Inferior parietal cortex (tissue), 1 donor: ENCODE data around the gene LPCAT1.

Experiments
- DNase-seq: peaks from one replicate; pipeline ENCODE4 v3.0.0-alpha.2; 2016; ENCODE audit errors: extremely low spot score

Gene LPCAT1

GRCh38 chr5:1444361-1445189 is 79.2 kb downstream of the LPCAT1 start:
- no peak for DNase-seq

GRCh38 chr5:1443991-1444360 is 79.8 kb downstream of the LPCAT1 start:
- DNase-seq, result no peak

GRCh38 chr5:1443171-1443570 is 80.6 kb downstream of the LPCAT1 start:
- no peak for DNase-seq

- DNase-seq, result no peak
Observed at GRCh38 chr5:1442222-1443145, 81.3 kb downstream of the LPCAT1 start.

GRCh38 chr5:1441166-1441865 is 82.4 kb downstream of the LPCAT1 start:
- no peak for DNase-seq

GRCh38 chr5:1440098-1440493 is 83.7 kb downstream of the LPCAT1 start:
- DNase-seq, result no peak

- DNase-seq, result no peak
Observed at GRCh38 chr5:1439388-1440097, 84.2 kb downstream of the LPCAT1 start.

- no peak for DNase-seq
Observed at GRCh38 chr5:1438871-1439270, 84.9 kb downstream of the LPCAT1 start.

- no peak for DNase-seq
Observed at GRCh38 chr5:1437876-1438559, 85.7 kb downstream of the LPCAT1 start.

GRCh38 chr5:1437226-1437829 is 86.4 kb downstream of the LPCAT1 start:
- DNase-seq, result no peak

GRCh38 chr5:1436681-1437080 is 87.1 kb downstream of the LPCAT1 start:
- DNase-seq, result no peak

GRCh38 chr5:1436036-1436435 is 87.7 kb downstream of the LPCAT1 start:
- DNase-seq, result no peak

GRCh38 chr5:1435369-1435768 is 88.4 kb downstream of the LPCAT1 start:
- no peak for DNase-seq

- no peak for DNase-seq
Observed at GRCh38 chr5:1432296-1432695, 91.5 kb downstream of the LPCAT1 start.

GRCh38 chr5:1431896-1432295 is 91.9 kb downstream of the LPCAT1 start:
- DNase-seq, result no peak

- DNase-seq, result no peak
Observed at GRCh38 chr5:1431021-1431811, 92.5 kb downstream of the LPCAT1 start.

GRCh38 chr5:1430121-1430795 is 93.5 kb downstream of the LPCAT1 start:
- no peak for DNase-seq

- no peak for DNase-seq
Observed at GRCh38 chr5:1429496-1429895, 94.3 kb downstream of the LPCAT1 start.

GRCh38 chr5:1429066-1429465 is 94.7 kb downstream of the LPCAT1 start:
- DNase-seq, result no peak
